GM10248 (cell line): ENCODE measurements around the gene PLEKHA5.

Source experiments
- CTCF ChIA-PET: fragments of 300-600 bp; sonication (Branson Sonifier 250); formaldehyde crosslinking; extraction: SDS; loops from one replicate; lab custom pipeline; 2021; ENCODE audit warnings: antibody characterized with exemption; lab: Yijun Ruan, JAX
- POLR2A ChIA-PET: fragments of 350-650 bp; sonication (Branson Sonifier 250); formaldehyde crosslinking; extraction: SDS; loops from one replicate; lab custom pipeline; 2020; ENCODE audit warnings: antibody characterized with exemption; lab: Yijun Ruan, JAX
- DNase-seq: peaks from one replicate; pipeline ENCODE4 v3.0.0; 2012; ENCODE audit errors: extremely low spot score
- CTCF ChIP-seq: IDR thresholded peaks from 2 replicates; pipeline ENCODE4 v1.5.1; 2012; ENCODE audit warnings: mild to moderate bottlenecking, low read depth; ENCODE audit errors: extremely low read depth, missing control alignments, control extremely low read depth

PLEKHA5 gene

GRCh38 chr12:19161216-19161615 lies 31.7 kb downstream of the PLEKHA5 start:
- POLR2A ChIA-PET, result no interaction called here
- TF ChIP-seq CTCF, result no peak
- CTCF ChIA-PET, result interaction anchor here (1.0 kb wide), 1 partner anchor 10 kb away, joined by 4 read pairs; no protein-coding TSS in a partner anchor
- DNase-seq, result no peak

GRCh38 chr12:19165451-19165850 lies 35.9 kb downstream of the PLEKHA5 start:
- no peak for DNase-seq
- CTCF ChIA-PET, result no interaction called here
- POLR2A ChIA-PET, result no interaction called here
- TF ChIP-seq CTCF, result no peak

DNA sequence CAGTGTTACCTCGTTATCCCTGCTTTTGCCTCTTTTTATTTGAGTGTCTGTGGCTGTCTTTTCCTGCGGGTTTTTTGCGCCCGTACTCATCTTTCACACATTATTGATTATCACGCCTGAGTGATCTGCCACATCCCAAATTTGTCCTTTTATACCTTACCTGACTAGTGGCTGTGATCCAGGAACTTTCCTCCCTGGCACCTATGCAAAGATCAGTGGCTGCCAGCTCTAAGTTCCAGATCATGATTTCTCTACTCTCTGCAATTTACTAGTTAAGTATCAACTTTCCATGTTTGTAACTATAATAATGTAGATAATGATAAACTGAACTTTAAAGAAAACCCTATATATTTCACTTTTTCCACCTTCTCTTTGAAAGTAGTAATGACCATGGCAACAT lies 36.9 kb downstream of the PLEKHA5 start:
- DNase-seq, result no peak
- TF ChIP-seq CTCF, result no peak
- POLR2A ChIA-PET, result no interaction called here
- CTCF ChIA-PET, result no interaction called here

DNA sequence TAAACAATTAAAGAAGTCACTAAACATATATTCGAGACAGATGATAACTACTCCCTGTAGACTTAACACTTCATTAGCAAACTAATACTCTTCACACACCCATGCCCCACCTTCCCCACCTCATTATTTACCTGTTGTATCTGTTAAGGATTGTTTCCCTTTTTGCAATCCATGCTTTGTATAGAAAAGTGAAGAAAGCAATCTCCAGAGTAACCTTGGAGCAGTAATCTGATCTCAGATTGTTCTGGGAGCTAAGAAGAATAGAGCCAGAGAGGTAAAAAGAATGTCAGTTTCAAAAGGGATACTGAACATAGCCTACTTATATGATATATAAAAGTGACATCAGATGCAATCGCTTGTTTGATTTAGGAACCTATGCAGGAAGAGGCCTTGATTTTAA lies 37.4 kb downstream of the PLEKHA5 start:
- ChIA-PET POLR2A (no interaction called here), CTCF (no interaction called here)
- DNase-seq, result no peak
- no peak for TF ChIP-seq CTCF

GRCh38 chr12:19167708-19168107 lies 38.2 kb downstream of the PLEKHA5 start:
- ChIA-PET POLR2A (no interaction called here), CTCF (interaction anchor here (0.8 to 1.4 kb wide), 2 partner anchors 11 to 19 kb away, joined by 3 to 4 read pairs; no protein-coding TSS in a partner anchor)
- TF ChIP-seq CTCF, result no peak
- DNase-seq, result no peak

DNA sequence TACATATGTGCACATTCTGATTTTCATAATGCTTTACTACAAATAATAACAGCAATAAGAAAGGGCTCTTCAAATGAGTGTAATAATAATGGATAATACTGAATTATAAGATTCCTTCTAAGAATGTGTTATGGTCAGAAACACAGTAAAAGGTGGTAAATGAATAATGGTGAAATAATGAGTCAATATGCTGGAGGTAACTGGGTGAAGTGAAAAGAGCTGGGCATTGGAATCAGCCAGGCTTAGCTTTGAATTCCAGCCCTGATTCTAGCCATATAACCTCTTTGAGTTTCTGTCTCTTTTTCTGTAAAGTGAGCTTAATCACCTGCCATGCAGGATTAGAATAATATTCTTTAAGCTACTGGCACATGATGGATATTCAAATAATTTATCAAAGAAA lies 39.1 kb downstream of the PLEKHA5 start:
- TF ChIP-seq CTCF, result no peak
- DNase-seq, result no peak
- CTCF ChIA-PET, result interaction anchor here (0.8 to 1.4 kb wide), 2 partner anchors 12 to 18 kb away, joined by 3 to 4 read pairs; no protein-coding TSS in a partner anchor
- POLR2A ChIA-PET, result no interaction called here
